HEK293 (cell line): ENCODE measurements around the gene DMAC2.

Experiments used
- CTCF ChIA-PET: fragments of 350-600 bp; formaldehyde crosslinking; extraction: SDS; loops from one replicate; lab custom pipeline; 2021; ENCODE audit warnings: antibody characterized with exemption; lab: Yijun Ruan, JAX
- POLR2A ChIA-PET: fragments of 300-600 bp; formaldehyde crosslinking; extraction: SDS; loops from one replicate; lab custom pipeline; 2020; ENCODE audit warnings: antibody characterized with exemption, inconsistent platforms; lab: Yijun Ruan, JAX
- H3K27ac ChIP-seq: fragments of 200-500 bp; sonication (Bioruptor generic); 2 replicates; pipeline ENCODE4 v1.5.1; 2014; ENCODE audit warnings: low read depth, low read length, control low read depth, inconsistent platforms; ENCODE audit errors: extremely low read depth
- H3K36me3 ChIP-seq, 2 experiments: fragments of 200-500 bp in 1 of 2; sonication (Bioruptor generic) in 1 of 2; 1 replicate in 1 of 2; 2 replicates in 1 of 2; pipeline ENCODE4 v1.5.1; 2014 to 2017; ENCODE audit warnings: inconsistent platforms in 2 of 2, low read length in 2 of 2; ENCODE audit not compliant: control insufficient read depth in 2 of 2, insufficient read depth in 1 of 2
- H3K4me1 ChIP-seq: fragments of 200-500 bp; sonication (Bioruptor generic); 2 replicates; pipeline ENCODE4 v1.5.1; 2014; ENCODE audit warnings: mild to moderate bottlenecking, low read length, inconsistent platforms; ENCODE audit not compliant: control insufficient read depth, insufficient read depth
- H3K4me3 ChIP-seq: 2 replicates; pipeline ENCODE4 v1.5.1; 2011; ENCODE audit warnings: low read depth, mild to moderate bottlenecking, control low read depth, low read length, moderate library complexity
- H3K9me3 ChIP-seq: fragments of 200-500 bp; sonication (Bioruptor generic); 2 replicates; pipeline ENCODE4 v1.5.1; 2014; ENCODE audit warnings: low read depth, low read length, inconsistent platforms; ENCODE audit not compliant: control insufficient read depth, insufficient read depth
- AEBP2 ChIP-seq: fragments of 450-650 bp; formaldehyde crosslinking; IDR thresholded peaks from 2 replicates; pipeline ENCODE4 v1.5.1; 2016; ENCODE audit warnings: missing biosample characterization, missing genetic modification characterization, borderline replicate concordance
- EGR2 ChIP-seq: fragments of 450-650 bp; formaldehyde crosslinking; IDR thresholded peaks from 2 replicates; pipeline ENCODE4 v1.5.1; 2016; ENCODE audit warnings: low read depth, missing biosample characterization, missing genetic modification characterization
- PBX3 ChIP-seq: sonication (generic); formaldehyde crosslinking; IDR thresholded peaks from 2 replicates; pipeline ENCODE4 v1.8.1; 2022; ENCODE audit warnings: mild to moderate bottlenecking, moderate library complexity, missing genetic modification reagents
- TCF7L2 ChIP-seq: IDR thresholded peaks from 2 replicates; pipeline ENCODE4 v1.6.1; 2011; ENCODE audit warnings: low read depth, mild to moderate bottlenecking, inconsistent platforms, low read length, moderate library complexity, borderline replicate concordance
- ZBTB17 ChIP-seq: fragments of 450-650 bp; formaldehyde crosslinking; IDR thresholded peaks from 2 replicates; pipeline ENCODE4 v1.5.1; 2016; ENCODE audit warnings: missing biosample characterization, missing genetic modification characterization
- ZBTB6 ChIP-seq: fragments of 450-650 bp; formaldehyde crosslinking; IDR thresholded peaks from 2 replicates; pipeline ENCODE4 v1.5.1; 2017; ENCODE audit warnings: missing biosample characterization, missing genetic modification characterization
- ZEB2 ChIP-seq: fragments of 450-650 bp; formaldehyde crosslinking; IDR thresholded peaks from 2 replicates; pipeline ENCODE4 v1.5.1; 2016; ENCODE audit warnings: missing biosample characterization, missing genetic modification characterization
- ZFHX2 ChIP-seq: fragments of 450-650 bp; formaldehyde crosslinking; conservative IDR thresholded peaks from 2 replicates; pipeline ENCODE4 v1.5.1; 2016; ENCODE audit warnings: missing biosample characterization, missing genetic modification characterization
- ZNF121 ChIP-seq: fragments of 450-650 bp; formaldehyde crosslinking; IDR thresholded peaks from 2 replicates; pipeline ENCODE4 v1.5.1; 2016; ENCODE audit warnings: missing biosample characterization, missing genetic modification characterization
- ZNF132 ChIP-seq: fragments of 450-650 bp; formaldehyde crosslinking; IDR thresholded peaks from 2 replicates; pipeline ENCODE4 v1.5.1; 2017; ENCODE audit warnings: missing biosample characterization, missing genetic modification characterization, borderline replicate concordance
- ZNF174 ChIP-seq: fragments of 450-650 bp; formaldehyde crosslinking; IDR thresholded peaks from 2 replicates; pipeline ENCODE4 v1.5.0; 2017; ENCODE audit warnings: missing biosample characterization, mild to moderate bottlenecking, missing genetic modification characterization
- ZNF202 ChIP-seq: fragments of 450-650 bp; formaldehyde crosslinking; IDR thresholded peaks from 2 replicates; pipeline ENCODE4 v1.5.1; 2016; ENCODE audit warnings: missing biosample characterization, missing genetic modification characterization, borderline replicate concordance
- ZNF211 ChIP-seq: fragments of 450-650 bp; formaldehyde crosslinking; IDR thresholded peaks from 2 replicates; pipeline ENCODE4 v1.5.1; 2016; ENCODE audit warnings: low read depth, missing biosample characterization, missing genetic modification characterization
- ZNF324 ChIP-seq: fragments of 450-650 bp; formaldehyde crosslinking; IDR thresholded peaks from 2 replicates; pipeline ENCODE4 v1.5.1; 2016; ENCODE audit warnings: missing biosample characterization, missing genetic modification characterization
- ZNF350 ChIP-seq: fragments of 450-650 bp; formaldehyde crosslinking; IDR thresholded peaks from 2 replicates; pipeline ENCODE4 v1.5.0; 2017; ENCODE audit warnings: missing biosample characterization, mild to moderate bottlenecking, missing genetic modification characterization
- ZNF423 ChIP-seq: fragments of 450-650 bp; formaldehyde crosslinking; IDR thresholded peaks from 2 replicates; pipeline ENCODE4 v1.5.1; 2016; ENCODE audit warnings: missing biosample characterization, missing genetic modification characterization
- ZNF433 ChIP-seq: fragments of 450-650 bp; formaldehyde crosslinking; IDR thresholded peaks from 2 replicates; pipeline ENCODE4 v1.5.1; 2016; ENCODE audit warnings: missing biosample characterization, missing genetic modification characterization, low read depth
- ZNF501 ChIP-seq: fragments of 450-650 bp; formaldehyde crosslinking; IDR thresholded peaks from 2 replicates; pipeline ENCODE4 v1.5.1; 2016; ENCODE audit warnings: missing biosample characterization, missing genetic modification characterization
- ZNF571 ChIP-seq: fragments of 450-650 bp; formaldehyde crosslinking; IDR thresholded peaks from 2 replicates; pipeline ENCODE4 v1.5.0; 2017; ENCODE audit warnings: missing biosample characterization, missing genetic modification characterization
- ZNF660 ChIP-seq: fragments of 450-650 bp; IDR thresholded peaks from 2 replicates; pipeline ENCODE4 v1.5.1; 2018; ENCODE audit warnings: missing biosample characterization, mild to moderate bottlenecking, missing genetic modification characterization
- ZNF664 ChIP-seq: fragments of 450-650 bp; formaldehyde crosslinking; IDR thresholded peaks from 2 replicates; pipeline ENCODE4 v1.5.1; 2016; ENCODE audit warnings: missing biosample characterization, missing genetic modification characterization
- ZNF830 ChIP-seq: fragments of 450-650 bp; IDR thresholded peaks from 2 replicates; pipeline ENCODE4 v1.5.0; 2018; ENCODE audit warnings: missing biosample characterization, missing genetic modification characterization, low read depth, mild to moderate bottlenecking, moderate library complexity
- TF ChIP-seq, protein P1 (sequence below): fragments of 450-650 bp; formaldehyde crosslinking; IDR thresholded peaks from 2 replicates; pipeline ENCODE4 v1.5.1; 2016; ENCODE audit warnings: missing biosample characterization, missing genetic modification characterization, borderline replicate concordance
- TF ChIP-seq, protein P2 (sequence below): fragments of 450-650 bp; formaldehyde crosslinking; IDR thresholded peaks from 2 replicates; pipeline ENCODE4 v1.5.1; 2017; ENCODE audit warnings: missing biosample characterization, missing genetic modification characterization

The DMAC2 gene

GRCh38 chr19:41415154-41415571 lies 24.5 kb downstream of the DMAC2 start:
- Histone ChIP-seq H3K36me3 (peaks cover 32 to 40% of the 10 kb centered on the region in 2 experiments), H3K27ac (no peak overlapping the region), H3K9me3 (no peaks in the 10 kb centered on the region), H3K4me1 (no peaks in the 10 kb centered on the region), H3K4me3 (no peak overlapping the region)
- POLR2A ChIA-PET: no interaction called here
- TF ChIP-seq ZNF433 (tag by site-specific recombination) (no peak), ZNF571 (tag by site-specific recombination) (no peak), ZNF660 (tag by site-specific recombination) (no peak), ZNF324 (tag by site-specific recombination) (no peak), AEBP2 (tag by site-specific recombination) (no peak), PBX3 (CRISPR knock-in tag) (no peak), ZNF830 (tag by site-specific recombination) (no peak), ZBTB17 (no peak), ZNF132 (tag by site-specific recombination) (no peak), ZNF350 (tag by site-specific recombination) (no peak), ZNF121 (tag by site-specific recombination) (no peak), ZNF211 (tag by site-specific recombination) (no peak), ZNF664 (tag by site-specific recombination) (no peak)
- TF ChIP-seq, protein P1, sequence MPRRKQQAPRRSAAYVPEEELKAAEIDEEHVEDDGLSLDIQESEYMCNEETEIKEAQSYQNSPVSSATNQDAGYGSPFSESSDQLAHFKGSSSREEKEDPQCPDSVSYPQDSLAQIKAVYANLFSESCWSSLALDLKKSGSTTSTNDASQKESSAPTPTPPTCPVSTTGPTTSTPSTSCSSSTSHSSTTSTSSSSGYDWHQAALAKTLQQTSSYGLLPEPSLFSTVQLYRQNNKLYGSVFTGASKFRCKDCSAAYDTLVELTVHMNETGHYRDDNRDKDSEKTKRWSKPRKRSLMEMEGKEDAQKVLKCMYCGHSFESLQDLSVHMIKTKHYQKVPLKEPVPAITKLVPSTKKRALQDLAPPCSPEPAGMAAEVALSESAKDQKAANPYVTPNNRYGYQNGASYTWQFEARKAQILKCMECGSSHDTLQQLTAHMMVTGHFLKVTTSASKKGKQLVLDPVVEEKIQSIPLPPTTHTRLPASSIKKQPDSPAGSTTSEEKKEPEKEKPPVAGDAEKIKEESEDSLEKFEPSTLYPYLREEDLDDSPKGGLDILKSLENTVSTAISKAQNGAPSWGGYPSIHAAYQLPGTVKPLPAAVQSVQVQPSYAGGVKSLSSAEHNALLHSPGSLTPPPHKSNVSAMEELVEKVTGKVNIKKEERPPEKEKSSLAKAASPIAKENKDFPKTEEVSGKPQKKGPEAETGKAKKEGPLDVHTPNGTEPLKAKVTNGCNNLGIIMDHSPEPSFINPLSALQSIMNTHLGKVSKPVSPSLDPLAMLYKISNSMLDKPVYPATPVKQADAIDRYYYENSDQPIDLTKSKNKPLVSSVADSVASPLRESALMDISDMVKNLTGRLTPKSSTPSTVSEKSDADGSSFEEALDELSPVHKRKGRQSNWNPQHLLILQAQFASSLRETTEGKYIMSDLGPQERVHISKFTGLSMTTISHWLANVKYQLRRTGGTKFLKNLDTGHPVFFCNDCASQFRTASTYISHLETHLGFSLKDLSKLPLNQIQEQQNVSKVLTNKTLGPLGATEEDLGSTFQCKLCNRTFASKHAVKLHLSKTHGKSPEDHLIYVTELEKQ: no peak
- CTCF ChIA-PET: interaction anchor here (0.9 kb wide), 1 partner anchor 148 kb away, joined by 7 read pairs; no protein-coding TSS in a partner anchor

- ChIA-PET CTCF (interaction anchor here (0.6 to 0.9 kb wide), 2 partner anchors 33 to 149 kb away, joined by 3 to 7 read pairs; no protein-coding TSS in a partner anchor), POLR2A (interaction anchor here (0.5 kb wide), 1 partner anchor 35 kb away, joined by 3 read pairs; no protein-coding TSS in a partner anchor)
- Histone ChIP-seq H3K9me3 (no peaks in the 10 kb centered on the region), H3K27ac (no peak overlapping the region), H3K4me3 (no peak overlapping the region), H3K4me1 (peaks cover under 1% of the 10 kb centered on the region; the same call in 1 of the 2 replicates), H3K36me3 (peaks cover 25 to 35% of the 10 kb centered on the region in 2 experiments)
- TF ChIP-seq ZNF660 (tag by site-specific recombination) (no peak), ZNF423 (tag by site-specific recombination) (no peak), TCF7L2 (no peak), ZBTB6 (tag by site-specific recombination) (no peak), ZNF174 (tag by site-specific recombination) (no peak), ZNF202 (tag by site-specific recombination) (no peak), ZNF501 (tag by site-specific recombination) (no peak), ZFHX2 (tag by site-specific recombination) (no peak), EGR2 (no peak), ZEB2 (tag by site-specific recombination) (no peak)
- TF ChIP-seq, protein P2, sequence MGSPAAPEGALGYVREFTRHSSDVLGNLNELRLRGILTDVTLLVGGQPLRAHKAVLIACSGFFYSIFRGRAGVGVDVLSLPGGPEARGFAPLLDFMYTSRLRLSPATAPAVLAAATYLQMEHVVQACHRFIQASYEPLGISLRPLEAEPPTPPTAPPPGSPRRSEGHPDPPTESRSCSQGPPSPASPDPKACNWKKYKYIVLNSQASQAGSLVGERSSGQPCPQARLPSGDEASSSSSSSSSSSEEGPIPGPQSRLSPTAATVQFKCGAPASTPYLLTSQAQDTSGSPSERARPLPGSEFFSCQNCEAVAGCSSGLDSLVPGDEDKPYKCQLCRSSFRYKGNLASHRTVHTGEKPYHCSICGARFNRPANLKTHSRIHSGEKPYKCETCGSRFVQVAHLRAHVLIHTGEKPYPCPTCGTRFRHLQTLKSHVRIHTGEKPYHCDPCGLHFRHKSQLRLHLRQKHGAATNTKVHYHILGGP (tag by site-specific recombination): no peak
Measured at GRCh38 chr19:41414461-41414860, 25.3 kb downstream of the DMAC2 start.
